Esophagus muscularis mucosa (tissue), 4 donors: Measurements from ENCODE around the gene XK. TPM values are rescaled to one million over a fixed set of nuclear protein-coding genes. Genes with fewer than 3 reads are reported as not detected.

Experiments
- DNase-seq: peaks from one replicate; pipeline ENCODE4 v3.0.0-alpha.2; 2017; ENCODE audit errors: extremely low spot score
- H3K27ac ChIP-seq, 4 donors: fragments of 200-600 bp; sonication (generic); replicated peaks in 1 of 4; 1 replicate in 3 of 4; 2 replicates in 1 of 4; pipeline ENCODE4 v1.5.1; 2016 to 2019; ENCODE audit warnings: mild to moderate bottlenecking in 1 of 4
- H3K27me3 ChIP-seq, 4 donors: fragments of 200-600 bp; sonication (generic); one replicate each; pipeline versions ENCODE4 v1.5.1 to v1.6.0; 2016 to 2019
- H3K36me3 ChIP-seq, 4 donors: fragments of 200-600 bp; sonication (generic); one replicate each; pipeline ENCODE4 v1.5.1; 2016 to 2019
- H3K4me1 ChIP-seq, 4 donors: fragments of 200-600 bp; sonication (generic); one replicate each; pipeline ENCODE4 v1.5.1; 2016 to 2019
- H3K4me3 ChIP-seq, 4 donors: fragments of 200-600 bp; sonication (generic); 1 replicate in 2 of 4; 2 replicates in 2 of 4; pipeline ENCODE4 v1.5.1; 2016 to 2019; ENCODE audit warnings: mild to moderate bottlenecking in 4 of 4, moderate library complexity in 1 of 4
- H3K9me3 ChIP-seq, 4 donors: fragments of 200-600 bp; sonication (generic); 1 replicate in 3 of 4; 2 replicates in 1 of 4; pipeline ENCODE4 v1.5.1; 2016 to 2019
- CTCF ChIP-seq, 3 experiments: fragments of 200-600 bp in 2 of 3; fragments of 450-650 bp in 1 of 3; sonication (generic) in 2 of 3; IDR thresholded peaks; one replicate each; pipeline ENCODE4 v1.5.1; 2017 to 2019; ENCODE audit warnings: antibody characterized with exemption in 3 of 3, mild to moderate bottlenecking in 2 of 3, moderate library complexity in 1 of 3
- EP300 ChIP-seq: sonication (generic); formaldehyde crosslinking; IDR thresholded peaks from one replicate; pipeline ENCODE4 v1.6.1; 2017; ENCODE audit warnings: antibody characterized with exemption
- POLR2A ChIP-seq: fragments of 450-650 bp; IDR thresholded peaks from one replicate; pipeline ENCODE4 v1.6.1; 2017; ENCODE audit warnings: antibody characterized with exemption, moderate library complexity, mild to moderate bottlenecking, low read depth
- POLR2AphosphoS5 ChIP-seq, 2 donors: sonication (generic); formaldehyde crosslinking; IDR thresholded peaks; one replicate each; pipeline ENCODE4 v1.6.1; 2017; ENCODE audit warnings: antibody characterized with exemption in 2 of 2
- WGBS: methylation state at CpG from one replicate; pipeline ENCODE4 v1.1.5; 2018; 5-methylcytosine and 5-hydroxymethylcytosine counted together
- intact Hi-C: fragments of 100-400 bp; cut with DNase I; formaldehyde crosslinking; loops from one replicate; pipeline ENCODE4 v1.15.1; 2023
- total RNA-seq, 4 donors: library from RNA; depleted of rRNA; stranded (reverse); fragments of >200 nt; gene quantifications; one replicate each; pipeline versions ENCODE4 v1.1.0 to v1.2.1, GENCODE V29; 2016

Gene XK
- total RNA-seq, 4 donors from 2014 or later, result 8.4 to 11.9 (median 9.9) TPM

GRCh38 chrX:37697169-37697760, 11.7 kb downstream of the XK start:
- Histone ChIP-seq H3K27me3 (no peaks in the 10 kb centered on the region), H3K4me1 (peaks cover 0 to 5% (median 0%) of the 10 kb centered on the region in 4 donors), H3K4me3 (no peak overlapping the region), H3K9me3 (no peaks in the 10 kb centered on the region), H3K36me3 (no peaks in the 10 kb centered on the region), H3K27ac (no peak overlapping the region)
- no peak for TF ChIP-seq CTCF (IDR thresholded peaks at IDR 0.05)
- no peak for TF ChIP-seq POLR2A
- TF ChIP-seq POLR2AphosphoS5 (IDR thresholded peaks at IDR 0.05), result no peak
- no peak for TF ChIP-seq EP300
- intact Hi-C loops, result no loop called here
- DNase-seq, result no peak
- WGBS, result 29% methylated on average over 1 of the region's 1 CpG

- Histone ChIP-seq H3K27ac (no peak overlapping the region), H3K4me1 (no peaks in the 10 kb centered on the region), H3K4me3 (no peak overlapping the region), H3K36me3 (no peaks in the 10 kb centered on the region), H3K9me3 (no peaks in the 10 kb centered on the region), H3K27me3 (no peaks in the 10 kb centered on the region)
- TF ChIP-seq CTCF (IDR thresholded peaks at IDR 0.05) (no peak), EP300 (no peak), POLR2A (no peak), POLR2AphosphoS5 (IDR thresholded peaks at IDR 0.05) (no peak)
- intact Hi-C loops, result no loop called here
- WGBS, result 46% methylated on average over 4 of the region's 4 CpGs
- DNase-seq, result no peak
Measured at GRCh38 chrX:37701588-37701987, 16.0 kb downstream of the XK start.

DNA sequence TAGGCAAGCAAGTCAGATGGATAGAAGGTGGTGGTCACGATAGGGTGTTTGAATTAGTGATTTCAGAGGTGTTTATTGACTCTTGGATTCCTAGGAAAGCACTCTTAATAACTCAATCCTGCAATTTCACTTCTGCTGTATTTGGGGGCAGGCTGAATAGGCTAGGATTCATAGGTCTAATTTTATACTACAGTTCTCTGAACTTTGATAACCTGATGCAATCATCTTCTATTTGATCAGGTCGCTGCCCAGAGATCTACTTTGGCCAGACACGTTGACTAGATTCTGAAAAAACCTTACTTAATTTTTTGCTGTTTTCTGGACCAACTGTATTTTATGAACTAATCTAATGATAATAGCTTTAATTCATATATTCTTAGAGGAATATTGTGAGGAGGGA, 26.4 kb downstream of the XK start:
- WGBS, result 67% methylated on average over 3 of the region's 3 CpGs
- no peak for DNase-seq

GRCh38 chrX:37712458-37712857, 26.9 kb downstream of the XK start:
- Histone ChIP-seq H3K36me3 (no peaks in the 10 kb centered on the region), H3K4me3 (no peak overlapping the region), H3K27ac (no peak overlapping the region), H3K27me3 (no peaks in the 10 kb centered on the region), H3K4me1 (no peaks in the 10 kb centered on the region), H3K9me3 (no peaks in the 10 kb centered on the region)
- no peak for TF ChIP-seq CTCF (IDR thresholded peaks at IDR 0.05)
- TF ChIP-seq POLR2AphosphoS5 (IDR thresholded peaks at IDR 0.05), result no peak
- no peak for TF ChIP-seq POLR2A
- TF ChIP-seq EP300, result no peak
- 63% methylated on average over 3 of the region's 3 CpGs for WGBS
- intact Hi-C loops, result no loop called here
- no peak for DNase-seq

More for the DNA sequence above, 26.4 kb downstream of the XK start:
- Histone ChIP-seq H3K27ac (no peak overlapping the region), H3K4me1 (no peaks in the 10 kb centered on the region), H3K36me3 (no peaks in the 10 kb centered on the region), H3K27me3 (no peaks in the 10 kb centered on the region), H3K9me3 (no peaks in the 10 kb centered on the region), H3K4me3 (no peak overlapping the region)
- TF ChIP-seq POLR2AphosphoS5 (IDR thresholded peaks at IDR 0.05), result no peak
- TF ChIP-seq EP300, result no peak
- no peak for TF ChIP-seq POLR2A
- TF ChIP-seq CTCF (IDR thresholded peaks at IDR 0.05), result no peak
- intact Hi-C loops, result no loop called here

GRCh38 chrX:37714479-37714878, 28.9 kb downstream of the XK start:
- intact Hi-C loops, result no loop called here
- H3K27me3 ChIP-seq, result no peaks in the 10 kb centered on the region
- H3K9me3 ChIP-seq, result no peaks in the 10 kb centered on the region
- no peaks in the 10 kb centered on the region for H3K36me3 ChIP-seq
- no peak for TF ChIP-seq POLR2AphosphoS5 (IDR thresholded peaks at IDR 0.05)
- no peak for TF ChIP-seq EP300
- TF ChIP-seq CTCF (IDR thresholded peaks at IDR 0.05), result no peak
- TF ChIP-seq POLR2A, result no peak
- WGBS, result 53% methylated on average over 2 of the region's 2 CpGs
- H3K4me1 ChIP-seq, result no peaks in the 10 kb centered on the region
- DNase-seq, result no peak
- H3K27ac ChIP-seq, result no peak overlapping the region
- H3K4me3 ChIP-seq, result no peak overlapping the region
